Calu3 (cell line): Measurements from ENCODE around the gene WDSUB1. TPM values are rescaled to one million over a fixed set of nuclear protein-coding genes. Genes with fewer than 3 reads are reported as not detected.

ENCODE experiments used
- BruUV-seq: library from RNA; stranded (reverse); fragments of 400-500 nt; replicated peaks from 2 replicates; lab custom pipeline; 2021; lab: Mats Ljungman, UMichigan
- CTCF ChIA-PET: fragments of 300-600 bp; sonication (Branson Sonifier 250); formaldehyde crosslinking; loops from one replicate; lab custom pipeline; 2022; ENCODE audit warnings: antibody characterized with exemption; lab: Charles Lee
- DNase-seq: peaks from one replicate; pipeline ENCODE4 v3.0.0; 2022
- H3K27ac Mint-ChIP-seq: one replicate; pipeline ENCODE4 v1.8.0; 2022; ENCODE audit warnings: mixed read lengths; ENCODE audit not compliant: unreplicated experiment
- H3K27me3 Mint-ChIP-seq: one replicate; pipeline ENCODE4 v1.8.0; 2022; ENCODE audit warnings: mixed read lengths; ENCODE audit not compliant: unreplicated experiment
- H3K36me3 Mint-ChIP-seq: one replicate; pipeline ENCODE4 v1.8.0; 2022; ENCODE audit warnings: mild to moderate bottlenecking, moderate library complexity, mixed read lengths; ENCODE audit not compliant: insufficient read depth, unreplicated experiment
- H3K4me1 Mint-ChIP-seq: one replicate; pipeline ENCODE4 v1.8.0; 2022; ENCODE audit warnings: mild to moderate bottlenecking, low read depth, mixed read lengths; ENCODE audit not compliant: unreplicated experiment
- H3K4me3 Mint-ChIP-seq: one replicate; pipeline ENCODE4 v1.8.0; 2022; ENCODE audit warnings: mild to moderate bottlenecking, low read depth, moderate library complexity, mixed read lengths; ENCODE audit not compliant: unreplicated experiment
- H3K9me3 Mint-ChIP-seq: one replicate; pipeline ENCODE4 v1.8.0; 2022; ENCODE audit warnings: low read depth, mixed read lengths; ENCODE audit not compliant: unreplicated experiment
- CTCF ChIP-seq: fragments of 200-600 bp; IDR thresholded peaks from one replicate; pipeline ENCODE4 v1.8.0; 2022; ENCODE audit warnings: antibody characterized with exemption; ENCODE audit not compliant: unreplicated experiment
- intact Hi-C: fragments of 100-400 bp; cut with micrococcal nuclease; formaldehyde crosslinking; loops from one replicate; pipeline ENCODE4 v1.10.0; 2022; ENCODE audit not compliant: unreplicated experiment
- total RNA-seq: library from RNA; stranded (reverse); gene quantifications from 2 replicates; pipeline ENCODE4 v1.2.3, GENCODE V29; 2022

WDSUB1 gene
- total RNA-seq, 1 experiment from 2014 or later, result 6.7 TPM

- peak; percentile 11 for DNase-seq
- CTCF ChIA-PET, result interaction anchor here (0.5 to 1.3 kb wide), 4 partner anchors 17 to 458 kb away, joined by 3 to 9 read pairs (median 5); no protein-coding TSS in a partner anchor
- Mint-ChIP-seq H3K4me3 (no peak overlapping the region), H3K36me3 (peaks cover 7% of the 10 kb centered on the region), H3K9me3 (peaks cover 2% of the 10 kb centered on the region), H3K27me3 (no peaks in the 10 kb centered on the region), H3K27ac (no peak overlapping the region), H3K4me1 (peaks cover 7% of the 10 kb centered on the region)
- no peak for TF ChIP-seq CTCF
- intact Hi-C loops, result loop anchor here (10.0 kb wide), 1 partner anchor 465 kb away; the partner anchor contains the start of gene MARCHF7
- no TSS peak for BruUV-seq
Observed at GRCh38 chr2:159249990-159250715, 36.4 kb downstream of the WDSUB1 start.

- BruUV-seq, result no TSS peak
- TF ChIP-seq CTCF, result no peak
- no peak overlapping the region for H3K27ac Mint-ChIP-seq
- H3K4me1 Mint-ChIP-seq, result peaks cover 7% of the 10 kb centered on the region
- H3K4me3 Mint-ChIP-seq, result no peak overlapping the region
- no peak for DNase-seq
- CTCF ChIA-PET, result no interaction called here
- H3K27me3 Mint-ChIP-seq, result no peaks in the 10 kb centered on the region
- intact Hi-C loops, result no loop called here
- H3K36me3 Mint-ChIP-seq, result peaks cover 22% of the 10 kb centered on the region
- H3K9me3 Mint-ChIP-seq, result peaks cover 2% of the 10 kb centered on the region
Observed at GRCh38 chr2:159246325-159246988, 40.0 kb downstream of the WDSUB1 start.

DNA sequence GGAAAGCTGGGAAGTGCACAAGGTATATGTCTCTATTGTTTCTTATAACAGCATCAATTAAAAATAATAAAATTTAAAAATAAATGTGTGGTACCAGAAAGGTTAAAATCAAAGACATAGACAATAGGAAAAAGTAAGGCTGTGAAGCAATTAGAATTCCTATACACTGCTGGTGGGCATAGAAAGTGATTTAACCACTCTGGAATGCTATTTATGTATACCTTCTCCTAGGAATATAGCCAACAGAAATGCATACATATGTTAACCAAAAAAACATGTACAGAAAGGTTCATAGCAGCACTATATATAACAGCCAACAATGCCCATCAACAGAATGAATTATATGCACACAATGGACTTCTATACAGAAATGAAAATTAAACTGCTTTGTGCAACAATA is 43.0 kb downstream of the WDSUB1 start:
- Mint-ChIP-seq H3K27ac (no peak overlapping the region), H3K36me3 (peaks cover 38% of the 10 kb centered on the region), H3K4me3 (no peak overlapping the region), H3K27me3 (no peaks in the 10 kb centered on the region), H3K4me1 (no peaks in the 10 kb centered on the region), H3K9me3 (peaks cover 2% of the 10 kb centered on the region)
- CTCF ChIA-PET, result interaction anchor here (0.7 kb wide), 1 partner anchor 601 kb away, joined by 3 read pairs; no protein-coding TSS in a partner anchor
- intact Hi-C loops, result no loop called here
- no peak for TF ChIP-seq CTCF
- no TSS peak for BruUV-seq
- no peak for DNase-seq

DNA sequence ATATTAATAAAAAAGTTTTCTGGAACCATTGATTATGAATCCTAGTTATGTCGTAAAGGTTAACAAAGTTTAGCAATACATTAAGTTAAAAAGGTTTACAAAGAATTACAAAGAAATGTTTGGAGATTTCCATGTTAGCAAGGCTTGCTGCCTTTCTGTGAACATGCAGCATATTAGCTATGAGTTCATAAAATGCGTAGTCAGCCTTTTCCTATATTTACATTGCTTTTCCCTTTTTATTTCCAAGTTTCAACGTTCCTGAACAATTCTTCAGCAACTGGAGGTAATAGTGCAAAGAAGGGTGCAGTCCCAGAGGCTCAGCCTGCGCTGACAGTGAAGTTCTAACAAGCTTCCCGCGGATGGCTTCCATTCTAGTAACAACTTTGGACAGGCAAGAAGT is 51.6 kb downstream of the WDSUB1 start:
- Mint-ChIP-seq H3K27me3 (no peaks in the 10 kb centered on the region), H3K27ac (no peak overlapping the region), H3K9me3 (no peaks in the 10 kb centered on the region), H3K4me1 (no peaks in the 10 kb centered on the region), H3K36me3 (peaks cover 30% of the 10 kb centered on the region), H3K4me3 (no peak overlapping the region)
- no peak for TF ChIP-seq CTCF
- no peak for DNase-seq
- intact Hi-C loops, result no loop called here
- BruUV-seq, result no TSS peak
- CTCF ChIA-PET, result interaction anchor here (0.6 to 0.7 kb wide), 2 partner anchors 38 to 269 kb away, joined by 4 to 6 read pairs; no protein-coding TSS in a partner anchor
